H9 (cell line): Measurements from ENCODE around the gene TTC32. TPM values are rescaled to one million over a fixed set of nuclear protein-coding genes. Genes with fewer than 3 reads are reported as not detected.

ENCODE experiments used
- DNase-seq: peaks from one replicate; pipeline ENCODE4 v3.0.0-alpha.2; 2017
- H2AFZ ChIP-seq: one replicate; pipeline ENCODE4 v1.6.1; 2013; ENCODE audit warnings: mild to moderate bottlenecking, low read length, control low read depth, moderate library complexity
- H2AK5ac ChIP-seq: 2 replicates; pipeline ENCODE4 v1.6.1; 2013; ENCODE audit warnings: low read length, control low read depth, mixed read lengths; ENCODE audit not compliant: insufficient read length
- H2BK120ac ChIP-seq: one replicate; pipeline ENCODE4 v1.6.1; 2013; ENCODE audit warnings: low read depth, mild to moderate bottlenecking, low read length, control low read depth, inconsistent platforms; ENCODE audit not compliant: poor library complexity, severe bottlenecking
- H2BK12ac ChIP-seq: 2 replicates; pipeline ENCODE4 v1.6.1; 2013; ENCODE audit warnings: low read length, control low read depth, mixed read lengths, low read depth; ENCODE audit not compliant: insufficient read length
- H2BK15ac ChIP-seq: 2 replicates; pipeline ENCODE4 v1.6.1; 2013; ENCODE audit warnings: low read depth, low read length, control low read depth
- H2BK20ac ChIP-seq: one replicate; pipeline ENCODE4 v1.6.1; 2013; ENCODE audit warnings: low read depth, mild to moderate bottlenecking, low read length, control low read depth, inconsistent platforms; ENCODE audit not compliant: poor library complexity, severe bottlenecking
- H2BK5ac ChIP-seq: 2 replicates; pipeline ENCODE4 v1.6.1; 2013; ENCODE audit warnings: low read length, control low read depth, mixed read lengths; ENCODE audit not compliant: insufficient read length
- H3K14ac ChIP-seq: 2 replicates; pipeline ENCODE4 v1.6.1; 2013; ENCODE audit warnings: low read length, control low read depth; ENCODE audit not compliant: insufficient read depth
- H3K18ac ChIP-seq: 2 replicates; pipeline ENCODE4 v1.6.1; 2013; ENCODE audit warnings: low read depth, mild to moderate bottlenecking, mixed read lengths, low read length, control low read depth; ENCODE audit not compliant: insufficient read length
- H3K23ac ChIP-seq: 2 replicates; pipeline ENCODE4 v1.6.1; 2013; ENCODE audit warnings: low read length, control low read depth, mixed read lengths, low read depth; ENCODE audit not compliant: insufficient read length
- H3K23me2 ChIP-seq: 2 replicates; pipeline ENCODE4 v1.6.1; 2013; ENCODE audit warnings: low read depth, mild to moderate bottlenecking, mixed read lengths, low read length, control low read depth; ENCODE audit not compliant: insufficient read length, poor library complexity, severe bottlenecking
- H3K27ac ChIP-seq: 2 replicates; pipeline ENCODE4 v1.5.1; 2013; ENCODE audit warnings: low read length, control low read depth, mixed read lengths, low read depth; ENCODE audit not compliant: insufficient read length
- H3K27me3 ChIP-seq: 2 replicates; pipeline ENCODE4 v1.6.1; 2013; ENCODE audit warnings: low read length, control low read depth, inconsistent platforms; ENCODE audit not compliant: insufficient read depth
- H3K4ac ChIP-seq: 2 replicates; pipeline ENCODE4 v1.6.1; 2013; ENCODE audit warnings: low read depth, mild to moderate bottlenecking, control low read depth, inconsistent platforms, low read length, moderate library complexity
- H3K4me1 ChIP-seq: 2 replicates; pipeline ENCODE4 v1.6.1; 2013; ENCODE audit warnings: low read length, control low read depth, inconsistent platforms; ENCODE audit not compliant: insufficient read depth
- H3K4me2 ChIP-seq: 2 replicates; pipeline ENCODE4 v1.6.1; 2013; ENCODE audit warnings: low read length, control low read depth, mixed read lengths; ENCODE audit not compliant: insufficient read length, insufficient read depth
- H3K56ac ChIP-seq: 2 replicates; pipeline ENCODE4 v1.6.1; 2013; ENCODE audit warnings: low read depth, mild to moderate bottlenecking, mixed read lengths, low read length, control low read depth; ENCODE audit not compliant: insufficient read length
- H3K79me1 ChIP-seq: 2 replicates; pipeline ENCODE4 v1.6.1; 2013; ENCODE audit warnings: low read depth, mild to moderate bottlenecking, moderate library complexity, low read length, control low read depth, inconsistent platforms; ENCODE audit not compliant: insufficient read depth, poor library complexity, severe bottlenecking
- H3K79me2 ChIP-seq: 2 replicates; pipeline ENCODE4 v1.6.1; 2013; ENCODE audit warnings: low read length, control low read depth, inconsistent platforms; ENCODE audit not compliant: insufficient read depth
- H3K9ac ChIP-seq: 2 replicates; pipeline ENCODE4 v1.6.1; 2013; ENCODE audit warnings: low read length, control low read depth, mixed read lengths; ENCODE audit not compliant: insufficient read length; ENCODE audit errors: extremely low read depth
- H3K9me3 ChIP-seq: one replicate; pipeline ENCODE4 v1.6.1; 2013; ENCODE audit warnings: low read depth, low read length, inconsistent platforms; ENCODE audit not compliant: control insufficient read depth
- H3T11ph ChIP-seq: one replicate; pipeline ENCODE4 v1.6.1; 2013; ENCODE audit warnings: mild to moderate bottlenecking, low read length, control low read depth, inconsistent platforms
- H4K20me1 ChIP-seq: one replicate; pipeline ENCODE4 v1.6.1; 2013; ENCODE audit not compliant: control insufficient read depth, insufficient read length, insufficient read depth
- H4K5ac ChIP-seq: 2 replicates; pipeline ENCODE4 v1.6.1; 2013; ENCODE audit warnings: low read depth, mild to moderate bottlenecking, mixed read lengths, low read length, control low read depth; ENCODE audit not compliant: insufficient read length
- H4K8ac ChIP-seq: replicated peaks from 2 replicates; pipeline ENCODE4 v1.6.1; 2013; ENCODE audit warnings: low read length, control low read depth, mixed read lengths, low read depth; ENCODE audit not compliant: insufficient read length
- H4K91ac ChIP-seq: 2 replicates; pipeline ENCODE4 v1.6.1; 2013; ENCODE audit warnings: low read depth, mild to moderate bottlenecking, moderate library complexity, mixed read lengths, low read length, control low read depth; ENCODE audit not compliant: insufficient read length
- H3K27ac Mint-ChIP-seq, 3 experiments: 2 replicates in 2 of 3; 3 replicates in 1 of 3; pipeline ENCODE4 v1.8.0; 2020 to 2021; ENCODE audit warnings: mixed read lengths in 3 of 3, mild to moderate bottlenecking in 1 of 3, moderate library complexity in 1 of 3
- H3K27me3 Mint-ChIP-seq: 2 replicates; pipeline ENCODE4 v1.8.0; 2021; ENCODE audit warnings: low read depth, mild to moderate bottlenecking, moderate library complexity, mixed read lengths
- H3K36me3 Mint-ChIP-seq, 3 experiments: 2 replicates in 2 of 3; 3 replicates in 1 of 3; pipeline ENCODE4 v1.8.0; 2020 to 2021; ENCODE audit warnings: low read depth in 3 of 3, mixed read lengths in 3 of 3; ENCODE audit not compliant: insufficient read depth in 1 of 3
- H3K4me1 Mint-ChIP-seq, 2 experiments: 2 replicates each; pipeline ENCODE4 v1.8.0; 2020; ENCODE audit warnings: mixed read lengths in 2 of 2
- H3K4me3 Mint-ChIP-seq, 2 experiments: 2 replicates in 1 of 2; 3 replicates in 1 of 2; pipeline ENCODE4 v1.8.0; 2020 to 2021; ENCODE audit warnings: mild to moderate bottlenecking in 2 of 2, mixed read lengths in 2 of 2, moderate library complexity in 1 of 2
- H3K9me3 Mint-ChIP-seq, 2 experiments: 2 replicates in 1 of 2; 3 replicates in 1 of 2; pipeline ENCODE4 v1.8.0; 2020; ENCODE audit warnings: mild to moderate bottlenecking in 2 of 2, mixed read lengths in 2 of 2, moderate library complexity in 1 of 2
- WGBS: extraction: QIAGEN DNeasy Blood & Tissue Kit; methylation state at CpG from one replicate; pipeline ENCODE4 v1.1.7; 2013; ENCODE audit warnings: missing lambda C conversion rate, low lambda C conversion rate, mixed read lengths; ENCODE audit not compliant: insufficient read length; ENCODE audit errors: extremely low coverage; 5-methylcytosine and 5-hydroxymethylcytosine counted together
- total RNA-seq: library from RNA; stranded (reverse); gene quantifications from 2 replicates; pipeline ENCODE4 v1.2.1, GENCODE V29; 2021
- TF ChIP-seq, protein P1 (sequence below): fragments of 200-600 bp; sonication (generic); conservative IDR thresholded peaks from 3 replicates; pipeline ENCODE4 v1.8.0; 2021; ENCODE audit warnings: antibody characterized with exemption, mild to moderate bottlenecking

Gene TTC32
- total RNA-seq, 1 experiment from 2014 or later: 8.9 TPM

DNA sequence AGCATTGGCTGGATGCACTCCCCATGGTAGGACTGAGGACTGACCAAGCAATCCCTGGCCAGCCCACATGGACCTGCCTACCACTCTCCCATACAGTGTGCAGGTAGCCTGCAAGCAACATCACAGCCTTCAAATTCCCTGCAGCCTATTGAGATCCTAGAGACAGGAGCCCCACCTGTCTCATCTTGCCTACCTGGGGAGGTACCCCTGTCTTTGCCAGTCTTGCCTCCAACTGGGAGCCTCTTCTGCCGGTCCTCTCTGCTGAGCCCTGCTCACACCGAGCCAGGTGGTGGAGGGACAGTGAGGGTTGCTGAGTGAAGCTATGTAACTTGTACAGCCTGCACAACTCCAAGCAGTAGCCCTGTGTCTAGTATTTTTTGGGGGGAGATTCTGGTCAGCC is 29.9 kb downstream of the TTC32 start:
- Histone ChIP-seq H4K20me1 (no peaks in the 10 kb centered on the region), H3K27me3 (peaks cover 5% of the 10 kb centered on the region; the same call in 1 of the 2 replicates), H3K79me2 (no peaks in the 10 kb centered on the region), H2AK5ac (no peak overlapping the region), H2BK5ac (no peak overlapping the region), H3K4ac (no peak overlapping the region), H3K4me2 (no peak overlapping the region), H3K27ac (no peak overlapping the region), H3K79me1 (no peaks in the 10 kb centered on the region), H2BK15ac (no peak overlapping the region), H4K5ac (no peak overlapping the region), H3K9ac (no peak overlapping the region), H3K4me1 (no peaks in the 10 kb centered on the region), H4K91ac (no peak overlapping the region), H3K23ac (no peak overlapping the region), H3T11ph (no peak overlapping the region), H3K9me3 (no peaks in the 10 kb centered on the region), H2AFZ (no peak overlapping the region), H3K14ac (no peak overlapping the region), H3K23me2 (peaks cover 8% of the 10 kb centered on the region), H3K56ac (no peak overlapping the region), H3K18ac (no peak overlapping the region), H2BK120ac (no peak overlapping the region), H2BK12ac (no peak overlapping the region), H4K8ac (no peak overlapping the region), H2BK20ac (no peak overlapping the region)
- Mint-ChIP-seq H3K4me1 (peaks cover 4 to 12% of the 10 kb centered on the region in 2 experiments), H3K27me3 (peaks cover 45% of the 10 kb centered on the region), H3K36me3 (no peaks in the 10 kb centered on the region; a peak in 1 of 7 replicates), H3K9me3 (no peaks in the 10 kb centered on the region), H3K27ac (no peak overlapping the region), H3K4me3 (no peak overlapping the region)
- TF ChIP-seq, protein P1, sequence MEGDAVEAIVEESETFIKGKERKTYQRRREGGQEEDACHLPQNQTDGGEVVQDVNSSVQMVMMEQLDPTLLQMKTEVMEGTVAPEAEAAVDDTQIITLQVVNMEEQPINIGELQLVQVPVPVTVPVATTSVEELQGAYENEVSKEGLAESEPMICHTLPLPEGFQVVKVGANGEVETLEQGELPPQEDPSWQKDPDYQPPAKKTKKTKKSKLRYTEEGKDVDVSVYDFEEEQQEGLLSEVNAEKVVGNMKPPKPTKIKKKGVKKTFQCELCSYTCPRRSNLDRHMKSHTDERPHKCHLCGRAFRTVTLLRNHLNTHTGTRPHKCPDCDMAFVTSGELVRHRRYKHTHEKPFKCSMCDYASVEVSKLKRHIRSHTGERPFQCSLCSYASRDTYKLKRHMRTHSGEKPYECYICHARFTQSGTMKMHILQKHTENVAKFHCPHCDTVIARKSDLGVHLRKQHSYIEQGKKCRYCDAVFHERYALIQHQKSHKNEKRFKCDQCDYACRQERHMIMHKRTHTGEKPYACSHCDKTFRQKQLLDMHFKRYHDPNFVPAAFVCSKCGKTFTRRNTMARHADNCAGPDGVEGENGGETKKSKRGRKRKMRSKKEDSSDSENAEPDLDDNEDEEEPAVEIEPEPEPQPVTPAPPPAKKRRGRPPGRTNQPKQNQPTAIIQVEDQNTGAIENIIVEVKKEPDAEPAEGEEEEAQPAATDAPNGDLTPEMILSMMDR: no peak
- no CpG with 5 or more reads among the region's 2 CpGs for WGBS
- no peak for DNase-seq
